Body of pancreas (tissue), 4 donors: Measurements from ENCODE around the gene DENND2A.

Experiments
- CTCF ChIP-seq, 7 experiments: fragments of 450-650 bp in 4 of 7; fragments of 200-600 bp in 3 of 7; sonication (generic) in 3 of 7; IDR thresholded peaks; one replicate each; pipeline ENCODE4 v1.5.1; 2016 to 2019; ENCODE audit warnings: antibody characterized with exemption in 7 of 7
- POLR2A ChIP-seq, 3 donors: fragments of 450-650 bp; IDR thresholded peaks; one replicate each; pipeline ENCODE4 v1.6.1; 2016; ENCODE audit warnings: antibody characterized with exemption in 3 of 3, mild to moderate bottlenecking in 2 of 3

- TF ChIP-seq CTCF (IDR thresholded peaks at IDR 0.05): no peak
- TF ChIP-seq POLR2A (IDR thresholded peaks at IDR 0.05): no peak
Observed at GRCh38 chr7:140584195-140584851, 56.3 kb downstream of the DENND2A start.
